DOHH2 (cell line): ENCODE results near the gene SCAP.

Source experiments
- EZH2phosphoT487 ChIP-seq: fragments of 200-600 bp; sonication (generic); IDR thresholded peaks from 2 replicates; pipeline ENCODE4 v1.6.1; 2017; ENCODE audit warnings: borderline replicate concordance, mild to moderate bottlenecking, antibody characterized with exemption, low read length, moderate library complexity, mixed read lengths
- TF ChIP-seq, protein P1 (sequence below): fragments of 200-600 bp; sonication (generic); IDR thresholded peaks from one replicate; pipeline ENCODE4 v1.5.1; 2014; ENCODE audit warnings: antibody characterized with exemption, mild to moderate bottlenecking, low read depth, low read length; ENCODE audit not compliant: poor library complexity, severe bottlenecking

DNA sequence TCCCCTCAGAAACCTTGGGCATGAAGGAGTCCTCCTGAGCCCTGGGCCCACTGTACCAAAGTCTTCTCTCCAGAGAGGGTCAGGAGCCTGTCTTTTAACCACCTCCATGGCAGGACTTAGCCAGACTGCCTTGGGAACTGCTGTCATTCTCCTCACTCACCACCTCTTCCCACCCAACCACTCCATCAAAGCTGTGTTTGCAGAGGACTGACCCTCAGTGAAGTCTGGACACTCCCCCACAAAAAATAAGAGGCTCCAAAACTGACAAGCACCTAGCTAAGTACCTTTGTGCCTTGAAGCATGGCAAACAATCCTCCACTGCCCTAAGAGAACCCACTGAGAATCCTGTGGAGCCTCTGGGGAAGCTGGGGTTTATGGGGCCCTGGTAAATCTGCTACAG, 2.3 kb upstream of the SCAP start:
- TF ChIP-seq, protein P1, sequence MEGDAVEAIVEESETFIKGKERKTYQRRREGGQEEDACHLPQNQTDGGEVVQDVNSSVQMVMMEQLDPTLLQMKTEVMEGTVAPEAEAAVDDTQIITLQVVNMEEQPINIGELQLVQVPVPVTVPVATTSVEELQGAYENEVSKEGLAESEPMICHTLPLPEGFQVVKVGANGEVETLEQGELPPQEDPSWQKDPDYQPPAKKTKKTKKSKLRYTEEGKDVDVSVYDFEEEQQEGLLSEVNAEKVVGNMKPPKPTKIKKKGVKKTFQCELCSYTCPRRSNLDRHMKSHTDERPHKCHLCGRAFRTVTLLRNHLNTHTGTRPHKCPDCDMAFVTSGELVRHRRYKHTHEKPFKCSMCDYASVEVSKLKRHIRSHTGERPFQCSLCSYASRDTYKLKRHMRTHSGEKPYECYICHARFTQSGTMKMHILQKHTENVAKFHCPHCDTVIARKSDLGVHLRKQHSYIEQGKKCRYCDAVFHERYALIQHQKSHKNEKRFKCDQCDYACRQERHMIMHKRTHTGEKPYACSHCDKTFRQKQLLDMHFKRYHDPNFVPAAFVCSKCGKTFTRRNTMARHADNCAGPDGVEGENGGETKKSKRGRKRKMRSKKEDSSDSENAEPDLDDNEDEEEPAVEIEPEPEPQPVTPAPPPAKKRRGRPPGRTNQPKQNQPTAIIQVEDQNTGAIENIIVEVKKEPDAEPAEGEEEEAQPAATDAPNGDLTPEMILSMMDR, result no peak
- no peak for TF ChIP-seq EZH2phosphoT487
